IPS-11a (cell line): ENCODE measurements around the gene DDC.
"Not testable (repeated sequence)": the region's sequence is repeated elsewhere in the genome, so short reads cannot be mapped to it uniquely, and the experiment has no call there.

Experiments
- H3K4me3 ChIP-seq: one replicate; pipeline ENCODE4 v1.5.1; 2013; ENCODE audit warnings: low read depth, low read length, control low read depth

The DDC gene

GRCh38 chr7:50556247-50556991 lies 8.8 kb downstream of the DDC start:
- H3K4me3 ChIP-seq, result no peak overlapping the region

DNA sequence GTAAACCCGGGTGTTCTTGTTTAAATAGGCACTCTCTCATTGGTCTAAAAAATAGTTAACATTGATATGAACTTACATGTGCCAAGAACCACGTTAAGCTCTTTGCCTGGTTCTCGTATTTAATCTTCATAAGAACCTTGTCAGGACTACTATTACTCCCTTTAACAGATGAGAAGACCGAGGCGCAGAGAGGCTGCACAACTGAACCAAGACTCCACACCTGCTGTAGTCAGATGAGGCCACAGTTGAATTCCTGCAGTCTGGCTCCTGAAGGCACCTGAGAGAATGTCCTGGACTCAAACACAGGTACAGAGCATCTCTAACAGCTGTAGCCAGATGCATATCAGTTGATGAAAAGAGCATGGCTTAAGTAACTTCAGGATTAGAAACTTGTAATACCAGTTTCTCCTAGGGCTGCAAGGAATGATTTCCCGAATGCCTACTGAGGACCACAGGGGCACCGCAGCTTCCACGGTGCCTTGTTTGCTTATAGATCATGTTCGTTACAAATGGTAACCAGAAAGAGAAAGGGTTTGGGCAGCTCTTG lies 9.5 kb downstream of the DDC start:
- H3K4me3 ChIP-seq, result no peak overlapping the region

DNA sequence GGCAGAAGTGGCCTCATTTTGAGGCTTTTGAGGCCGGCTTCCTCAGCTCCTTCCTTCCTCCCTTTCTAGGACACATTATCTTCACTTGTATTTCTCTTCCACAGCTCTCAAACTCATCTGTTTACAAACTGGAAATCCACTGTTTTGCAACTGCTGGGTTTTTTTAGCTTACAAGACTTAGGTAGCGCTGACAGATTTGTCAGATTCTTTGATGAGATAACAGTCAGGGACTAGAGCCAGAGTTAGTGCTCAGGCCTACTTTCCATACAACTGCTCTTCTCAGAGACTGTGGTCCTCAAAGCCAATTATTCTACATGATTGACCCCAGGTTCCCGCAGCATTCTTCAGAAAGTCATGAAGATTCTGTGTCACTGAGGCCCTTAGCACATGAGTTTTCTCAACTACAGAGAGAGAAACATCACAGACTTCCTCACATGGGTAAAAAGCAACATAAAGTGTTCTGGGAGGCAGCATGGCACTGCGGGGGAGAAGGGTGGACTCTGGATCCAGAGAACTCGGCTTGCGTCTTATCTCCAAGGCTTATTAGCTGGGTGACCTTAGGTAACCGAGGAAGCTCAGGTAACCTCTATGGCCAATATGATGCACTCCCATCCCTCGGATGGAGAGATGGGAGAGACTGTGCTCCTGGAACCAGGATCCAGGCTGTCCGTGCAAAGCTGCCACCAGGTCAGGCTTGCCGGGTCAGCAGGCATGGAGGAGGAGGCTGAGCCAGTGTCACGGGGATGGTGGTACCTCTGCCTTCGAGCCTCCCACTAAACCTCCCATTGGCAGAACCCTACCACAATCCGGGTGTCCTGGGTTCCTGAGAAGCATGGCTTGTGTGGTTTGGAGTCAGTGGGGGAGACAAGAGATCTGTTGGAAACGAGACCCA lies 10.5 kb downstream of the DDC start:
- H3K4me3 ChIP-seq, result no peak overlapping the region

DNA sequence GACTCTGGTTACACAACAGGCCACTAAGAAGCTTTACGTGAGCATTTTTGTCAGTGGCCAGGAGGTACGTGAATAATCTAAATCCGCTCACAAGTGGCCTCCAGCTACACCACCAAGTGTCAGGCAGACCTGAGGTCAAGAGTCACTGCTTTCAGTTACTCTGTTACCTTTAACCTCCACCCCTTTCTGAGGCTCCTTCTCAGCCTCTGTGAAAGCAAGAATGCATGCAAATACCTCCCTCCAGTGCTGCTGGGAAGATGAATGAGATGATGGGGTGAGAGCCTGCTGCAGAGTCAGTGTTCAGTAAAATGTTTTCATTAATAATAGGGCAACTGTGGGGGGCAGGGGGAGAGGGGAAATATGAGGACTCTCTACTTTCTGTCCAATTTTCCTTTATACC lies 11.2 kb downstream of the DDC start:
- H3K4me3 ChIP-seq, result no peak overlapping the region

DNA sequence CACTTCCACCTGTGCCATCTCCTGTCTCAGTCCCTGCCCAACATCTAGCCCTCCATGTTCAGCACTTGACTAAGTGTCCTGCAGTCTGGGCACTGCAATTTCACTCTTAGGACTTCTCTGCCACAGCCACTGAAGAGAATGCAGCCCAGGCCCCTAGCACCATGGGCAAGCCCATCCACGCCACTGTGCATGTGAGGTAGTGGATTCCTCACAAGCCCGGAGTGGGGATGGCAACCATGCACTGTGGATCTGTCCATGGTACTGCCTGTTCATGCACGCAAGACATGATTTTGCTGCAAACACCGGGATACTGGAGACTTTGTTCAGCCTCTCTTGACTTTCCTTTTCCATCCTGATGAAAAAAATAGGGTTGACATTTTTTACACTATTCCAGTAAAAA lies 12.3 kb downstream of the DDC start:
- H3K4me3 ChIP-seq, result no peak overlapping the region

DNA sequence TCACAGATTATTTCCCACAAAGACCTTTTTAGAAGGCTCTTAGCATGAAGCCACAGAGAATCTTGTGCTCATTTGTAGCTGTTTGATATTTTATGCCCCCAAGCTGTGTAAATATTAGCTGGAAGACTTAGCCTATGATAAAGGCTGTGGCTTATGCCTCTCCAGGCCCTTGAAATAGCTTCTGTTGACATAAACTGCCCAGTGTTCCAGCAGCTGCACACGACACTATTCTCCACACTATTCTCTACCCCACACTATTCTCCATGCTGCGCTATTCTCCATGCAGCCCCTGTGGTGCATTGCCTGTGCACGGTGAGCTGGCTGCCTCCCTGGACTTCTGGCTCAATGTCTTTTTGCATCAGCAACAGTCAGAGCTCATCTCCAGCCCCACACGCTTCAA lies 13.1 kb downstream of the DDC start:
- H3K4me3 ChIP-seq, result no peak overlapping the region

DNA sequence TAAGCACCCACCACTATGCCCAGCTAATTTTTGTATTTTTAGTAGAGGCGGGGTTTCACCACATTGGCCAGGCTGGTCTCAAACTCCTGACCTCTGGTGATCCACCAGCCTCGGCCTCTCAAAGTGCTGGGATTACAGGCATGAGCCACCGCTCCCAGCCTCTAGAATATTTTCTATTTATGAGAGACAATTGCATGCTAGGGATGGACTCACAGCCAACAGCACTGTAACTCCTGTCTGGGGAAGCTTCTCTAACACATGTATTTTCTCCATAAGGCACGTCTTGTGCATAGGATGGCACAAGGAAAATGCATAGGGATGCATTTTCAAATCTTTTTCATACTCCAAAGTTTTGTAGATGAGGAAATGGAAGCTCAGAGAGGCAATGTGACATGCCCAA lies 19.6 kb downstream of the DDC start:
- H3K4me3 ChIP-seq, result not testable (repeated sequence)

DNA sequence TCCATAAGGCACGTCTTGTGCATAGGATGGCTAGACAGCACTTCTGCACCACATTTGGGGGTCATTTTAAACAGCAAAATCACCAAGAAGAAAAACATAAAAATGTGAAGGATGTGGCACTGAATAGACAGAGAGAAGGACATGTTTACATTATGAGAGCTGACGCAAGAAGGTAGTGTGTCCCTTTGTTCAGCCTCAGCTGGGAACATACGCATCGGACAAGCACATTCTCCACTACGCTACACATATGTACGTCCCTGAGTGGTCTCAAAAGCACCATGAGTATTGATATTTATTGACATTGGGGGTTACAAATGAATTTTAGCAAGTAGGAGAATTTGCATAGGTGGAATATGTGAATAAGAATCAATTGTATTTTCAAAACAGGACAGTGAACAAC lies 20.2 kb downstream of the DDC start:
- no peak overlapping the region for H3K4me3 ChIP-seq

DNA sequence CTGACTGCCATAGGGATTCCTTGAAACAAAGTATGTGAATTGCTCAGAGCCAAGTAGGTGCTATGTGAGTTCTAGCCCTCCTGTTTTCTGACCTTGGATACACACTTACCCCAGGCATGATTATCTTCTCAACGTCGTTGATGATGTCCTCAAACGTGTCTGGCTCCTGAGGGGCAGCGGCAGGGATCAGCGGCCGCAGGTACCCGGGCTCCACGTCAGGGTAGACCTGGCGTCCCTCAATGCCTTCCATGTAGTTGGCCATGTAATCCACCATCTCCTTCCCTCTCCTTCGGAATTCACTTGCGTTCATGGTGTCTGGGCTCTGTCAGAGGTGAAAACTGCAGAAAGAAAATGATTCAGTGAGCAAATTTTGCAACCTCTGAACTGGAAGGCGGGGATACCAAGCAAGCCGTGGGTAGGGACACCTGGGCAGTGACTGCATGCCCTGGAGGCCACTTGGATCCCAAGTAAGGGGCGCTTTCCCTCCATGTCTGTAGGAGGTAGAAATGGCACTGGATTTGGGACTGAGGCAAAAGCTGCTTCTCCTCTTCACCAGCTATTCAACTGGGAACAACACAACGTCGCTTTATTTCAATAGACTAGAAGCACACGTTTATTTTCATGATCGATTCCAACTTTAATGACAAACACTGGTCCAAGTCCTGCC lies 21.3 kb downstream of the DDC start:
- H3K4me3 ChIP-seq, result no peak overlapping the region

DNA sequence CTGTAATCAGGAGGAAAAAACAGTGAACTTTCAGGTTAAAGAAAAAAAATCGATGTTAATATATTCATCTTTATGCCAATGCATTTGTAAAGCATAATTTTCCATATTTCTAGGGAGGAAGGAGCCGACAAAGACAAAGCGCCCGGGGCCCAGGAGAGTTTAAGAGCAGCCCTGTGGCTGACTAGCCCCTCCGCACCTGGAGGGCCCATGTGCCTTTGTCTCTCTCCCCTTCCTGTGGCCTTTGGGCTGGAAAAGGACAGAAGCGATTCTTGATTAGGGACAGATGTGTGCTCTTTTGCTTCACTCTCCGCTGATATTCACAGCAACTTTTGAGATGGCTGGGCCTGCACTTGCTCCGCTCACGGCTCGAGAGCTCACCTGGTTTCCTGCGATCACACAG lies 23.1 kb downstream of the DDC start:
- H3K4me3 ChIP-seq, result no peak overlapping the region

GRCh38 chr7:50540785-50541579 lies 24.2 kb downstream of the DDC start:
- H3K4me3 ChIP-seq, result no peak overlapping the region

GRCh38 chr7:50539725-50540124 lies 25.5 kb downstream of the DDC start:
- no peak overlapping the region for H3K4me3 ChIP-seq

GRCh38 chr7:50538478-50538877 lies 26.7 kb downstream of the DDC start:
- H3K4me3 ChIP-seq, result no peak overlapping the region

DNA sequence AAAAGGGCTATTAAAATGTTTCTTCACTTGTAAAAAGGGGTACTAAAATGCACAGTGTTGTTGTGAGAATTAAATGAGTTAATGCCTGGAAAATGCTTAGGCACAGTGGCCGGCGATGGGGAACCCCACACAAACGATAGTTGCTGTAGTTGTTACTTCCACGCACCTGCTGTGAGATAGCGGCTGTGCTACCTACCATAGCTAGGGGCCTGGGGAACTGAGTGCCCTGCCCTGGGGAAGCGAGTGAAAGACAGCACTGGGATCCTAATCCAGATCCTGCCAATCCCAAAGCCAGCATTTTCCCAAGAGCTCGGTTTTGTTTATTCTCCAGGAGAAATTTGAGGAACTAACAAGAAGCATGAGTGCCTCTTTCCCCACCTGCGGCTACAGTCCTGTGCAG lies 27.8 kb downstream of the DDC start:
- H3K4me3 ChIP-seq, result no peak overlapping the region

DNA sequence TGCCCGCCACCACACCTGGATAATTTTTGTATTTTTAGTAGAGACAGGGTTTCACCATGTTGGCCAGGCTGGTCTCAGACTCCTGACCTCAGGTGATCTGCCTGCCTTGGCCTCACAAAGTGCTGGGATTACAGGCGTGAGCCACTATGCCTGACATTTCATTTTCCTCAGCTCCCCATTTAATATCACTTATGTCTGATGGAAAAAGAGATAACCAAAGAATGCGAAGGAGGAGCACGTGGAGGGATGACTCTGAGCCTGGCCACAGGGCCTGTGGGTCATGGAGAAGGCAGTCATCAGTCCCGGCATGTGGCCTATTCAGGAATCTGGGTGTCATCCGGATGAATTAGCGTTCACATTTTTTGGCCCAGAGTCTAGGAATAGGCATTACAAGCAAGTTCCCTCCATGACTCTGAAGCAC lies 29.9 kb downstream of the DDC start:
- not testable (repeated sequence) for H3K4me3 ChIP-seq

DNA sequence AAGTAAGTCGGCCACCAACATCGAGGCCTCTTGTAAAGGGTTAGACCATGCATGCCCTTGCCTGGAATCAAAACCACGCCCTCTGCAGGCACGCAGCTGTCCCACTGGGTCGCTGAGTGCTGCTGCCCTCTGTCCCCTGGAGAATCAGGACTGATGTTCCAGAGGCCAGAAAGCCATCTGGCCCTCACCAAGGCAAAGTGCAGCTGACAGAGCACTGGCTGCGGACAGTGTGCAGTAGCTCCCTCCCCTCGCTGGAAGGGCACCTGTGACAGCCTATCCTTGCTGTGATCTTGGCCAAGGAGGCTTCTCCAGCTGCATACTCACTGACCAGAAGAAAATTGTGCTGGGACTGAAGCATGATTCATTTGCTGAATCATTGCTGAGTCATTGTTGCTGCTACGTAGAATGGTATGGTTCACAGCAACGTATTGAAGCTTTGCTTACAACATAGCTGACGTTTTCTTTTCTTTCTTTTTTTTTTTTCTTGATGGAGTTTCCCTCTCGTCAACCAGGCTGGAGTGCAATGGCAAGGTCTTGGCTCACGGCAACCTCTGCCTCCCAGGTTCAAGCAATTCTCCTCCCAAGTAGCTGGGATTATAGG lies 30.4 kb downstream of the DDC start:
- no peak overlapping the region for H3K4me3 ChIP-seq

GRCh38 chr7:50533866-50534265 lies 31.3 kb downstream of the DDC start:
- H3K4me3 ChIP-seq, result no peak overlapping the region

- H3K4me3 ChIP-seq, result no peak overlapping the region
Observed at GRCh38 chr7:50531928-50532327, 33.3 kb downstream of the DDC start.

DNA sequence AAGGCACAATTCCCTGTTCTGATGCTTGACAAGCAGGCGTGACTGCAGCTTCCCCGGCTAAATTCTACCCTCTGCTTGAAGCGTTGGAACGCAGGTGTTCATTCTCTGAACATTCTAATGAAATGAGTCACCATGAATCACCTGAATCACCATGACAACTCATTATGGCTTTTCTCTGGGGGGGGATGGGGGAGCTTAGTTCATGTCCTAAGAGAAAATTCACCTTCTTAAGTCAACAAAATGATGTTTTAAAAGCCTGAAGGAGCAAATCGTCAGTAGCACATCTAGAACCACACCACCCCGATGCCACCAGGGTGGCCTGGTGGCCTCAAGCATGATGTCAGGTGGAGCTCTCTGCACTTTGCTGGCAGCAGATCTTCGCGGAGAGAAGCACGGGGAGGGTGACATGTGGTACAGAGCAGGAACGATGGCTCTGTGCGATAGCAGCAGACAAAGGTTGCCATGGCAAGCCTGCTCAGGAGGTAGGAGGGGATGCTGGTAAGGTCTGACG lies 33.7 kb downstream of the DDC start:
- no peak overlapping the region for H3K4me3 ChIP-seq

GRCh38 chr7:50530766-50531165 lies 34.4 kb downstream of the DDC start:
- H3K4me3 ChIP-seq, result no peak overlapping the region
